GM12878 (cell line): ENCODE results near the gene KRT71. TPM values are rescaled to one million over a fixed set of nuclear protein-coding genes. Genes with fewer than 3 reads are reported as not detected.

ENCODE experiments used
- CHD1 ChIP-seq: IDR thresholded peaks from 2 replicates; pipeline ENCODE4 v1.6.1; 2012; ENCODE audit warnings: low read depth, low read length, improper control_type of control experiment
- EZH2 ChIP-seq: IDR thresholded peaks from 2 replicates; pipeline ENCODE4 v1.6.1; 2012; ENCODE audit warnings: low read depth, mild to moderate bottlenecking, control low read depth, inconsistent platforms, low read length, borderline replicate concordance; ENCODE audit not compliant: control insufficient read depth
- FOS ChIP-seq: IDR thresholded peaks from 3 replicates; pipeline ENCODE4 v1.6.1; 2011; ENCODE audit warnings: borderline replicate concordance; ENCODE audit not compliant: insufficient read length; ENCODE audit errors: extremely low read depth
- GABPA ChIP-seq: IDR thresholded peaks from 2 replicates; pipeline ENCODE4 v1.6.1; 2014; ENCODE audit warnings: antibody characterized with exemption, low read depth, mild to moderate bottlenecking, inconsistent platforms
- HCFC1 ChIP-seq: fragments of 150-350 bp; IDR thresholded peaks from 2 replicates; pipeline ENCODE4 v1.6.1; 2014; ENCODE audit warnings: low read length
- RELA ChIP-seq: fragments of 450-650 bp; IDR thresholded peaks from 2 replicates; pipeline ENCODE4 v1.8.0; 2014; ENCODE audit warnings: borderline replicate concordance; ENCODE audit not compliant: partially characterized antibody
- TCF7 ChIP-seq: IDR thresholded peaks from 2 replicates; pipeline ENCODE4 v1.6.1; 2014; ENCODE audit warnings: antibody characterized with exemption, borderline replicate concordance
- polyA plus RNA-seq, 11 experiments: library from polyadenylated mRNA; depleted of rRNA in 4 of 11; unstranded in 6 of 11; stranded (reverse) in 5 of 11; fragments of >200 nt; fragmentation: Nextera tagmentation in 4 of 11; fragmentation: Illumina TruSeq in 1 of 11; extraction: Ambion mirVana in 4 of 11; extraction: Trizol in 1 of 11; gene quantifications; 1 replicate in 1 of 11; 2 replicates in 10 of 11; pipeline versions ENCODE4 v1.2.1 to v1.2.3, GENCODE V29; 2011 to 2016; ENCODE audit warnings: inconsistent platforms in 2 of 11, missing spikeins in 2 of 11, low read depth in 1 of 11
- total RNA-seq, 4 experiments: library from RNA; depleted of rRNA in 3 of 4; stranded (reverse); fragments of >200 nt in 3 of 4; fragmentation: Illumina TruSeq in 1 of 4; extraction: Trizol in 1 of 4; gene quantifications; 2 replicates each; pipeline versions ENCODE4 v1.2.1 to v1.2.3, GENCODE V29; 2013 to 2021
- TF ChIP-seq, protein P1 (sequence below): IDR thresholded peaks from 2 replicates; pipeline ENCODE4 v1.6.1; 2012; ENCODE audit warnings: improper control_type of control experiment, low read depth, low read length; ENCODE audit not compliant: insufficient replicate concordance
- TF ChIP-seq, protein P2 (sequence below): IDR thresholded peaks from 2 replicates; pipeline ENCODE4 v1.6.1; 2011; ENCODE audit warnings: borderline replicate concordance, low read depth, mild to moderate bottlenecking, moderate library complexity, low read length; ENCODE audit not compliant: insufficient read depth, poor library complexity, severe bottlenecking
- TF ChIP-seq, protein P3 (sequence below): fragments of 450-650 bp; IDR thresholded peaks from 2 replicates; pipeline ENCODE4 v1.6.1; 2017; ENCODE audit warnings: low read depth, mild to moderate bottlenecking, moderate library complexity
- TF ChIP-seq, protein P4 (sequence below): fragments of 450-650 bp; IDR thresholded peaks from 2 replicates; pipeline ENCODE4 v1.6.1; 2017; ENCODE audit warnings: mild to moderate bottlenecking, moderate library complexity
- TF ChIP-seq, protein P5 (sequence below): fragments of 450-650 bp; formaldehyde crosslinking; IDR thresholded peaks from 2 replicates; pipeline ENCODE4 v1.4.0; 2020; ENCODE audit warnings: mild to moderate bottlenecking, moderate library complexity

Gene KRT71
- total and polyA plus RNA-seq, 10 of the 15 experiments (the other 5 are each of a cell fraction or from before 2014, with no cell fraction given) = not detected

DNA sequence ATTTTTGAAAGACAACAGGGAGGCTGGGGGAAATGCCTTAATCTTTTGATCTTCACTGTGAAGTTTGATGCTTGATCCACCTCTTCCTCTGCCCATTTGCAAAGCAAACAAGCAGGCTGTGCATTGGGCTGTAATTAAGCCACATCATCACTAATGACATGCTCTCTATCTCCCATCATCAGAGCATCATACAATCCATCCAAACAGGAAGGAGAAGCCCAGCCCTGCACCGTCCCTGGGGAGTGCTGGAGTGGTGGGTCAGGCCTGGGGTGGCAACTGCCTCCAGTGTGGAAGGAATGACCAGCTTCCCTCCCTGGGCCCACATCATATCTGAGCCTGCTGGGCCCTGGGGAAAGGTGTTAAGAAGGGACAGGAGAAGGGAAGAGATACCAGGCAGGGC, 27.6 kb upstream of the KRT71 start (continued):
- TF ChIP-seq, protein P1, sequence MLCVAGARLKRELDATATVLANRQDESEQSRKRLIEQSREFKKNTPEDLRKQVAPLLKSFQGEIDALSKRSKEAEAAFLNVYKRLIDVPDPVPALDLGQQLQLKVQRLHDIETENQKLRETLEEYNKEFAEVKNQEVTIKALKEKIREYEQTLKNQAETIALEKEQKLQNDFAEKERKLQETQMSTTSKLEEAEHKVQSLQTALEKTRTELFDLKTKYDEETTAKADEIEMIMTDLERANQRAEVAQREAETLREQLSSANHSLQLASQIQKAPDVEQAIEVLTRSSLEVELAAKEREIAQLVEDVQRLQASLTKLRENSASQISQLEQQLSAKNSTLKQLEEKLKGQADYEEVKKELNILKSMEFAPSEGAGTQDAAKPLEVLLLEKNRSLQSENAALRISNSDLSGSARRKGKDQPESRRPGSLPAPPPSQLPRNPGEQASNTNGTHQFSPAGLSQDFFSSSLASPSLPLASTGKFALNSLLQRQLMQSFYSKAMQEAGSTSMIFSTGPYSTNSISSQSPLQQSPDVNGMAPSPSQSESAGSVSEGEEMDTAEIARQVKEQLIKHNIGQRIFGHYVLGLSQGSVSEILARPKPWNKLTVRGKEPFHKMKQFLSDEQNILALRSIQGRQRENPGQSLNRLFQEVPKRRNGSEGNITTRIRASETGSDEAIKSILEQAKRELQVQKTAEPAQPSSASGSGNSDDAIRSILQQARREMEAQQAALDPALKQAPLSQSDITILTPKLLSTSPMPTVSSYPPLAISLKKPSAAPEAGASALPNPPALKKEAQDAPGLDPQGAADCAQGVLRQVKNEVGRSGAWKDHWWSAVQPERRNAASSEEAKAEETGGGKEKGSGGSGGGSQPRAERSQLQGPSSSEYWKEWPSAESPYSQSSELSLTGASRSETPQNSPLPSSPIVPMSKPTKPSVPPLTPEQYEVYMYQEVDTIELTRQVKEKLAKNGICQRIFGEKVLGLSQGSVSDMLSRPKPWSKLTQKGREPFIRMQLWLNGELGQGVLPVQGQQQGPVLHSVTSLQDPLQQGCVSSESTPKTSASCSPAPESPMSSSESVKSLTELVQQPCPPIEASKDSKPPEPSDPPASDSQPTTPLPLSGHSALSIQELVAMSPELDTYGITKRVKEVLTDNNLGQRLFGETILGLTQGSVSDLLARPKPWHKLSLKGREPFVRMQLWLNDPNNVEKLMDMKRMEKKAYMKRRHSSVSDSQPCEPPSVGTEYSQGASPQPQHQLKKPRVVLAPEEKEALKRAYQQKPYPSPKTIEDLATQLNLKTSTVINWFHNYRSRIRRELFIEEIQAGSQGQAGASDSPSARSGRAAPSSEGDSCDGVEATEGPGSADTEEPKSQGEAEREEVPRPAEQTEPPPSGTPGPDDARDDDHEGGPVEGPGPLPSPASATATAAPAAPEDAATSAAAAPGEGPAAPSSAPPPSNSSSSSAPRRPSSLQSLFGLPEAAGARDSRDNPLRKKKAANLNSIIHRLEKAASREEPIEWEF = no peak
- TF ChIP-seq TCF7 (no peak), HCFC1 (no peak), RELA (no peak), CHD1 (no peak), FOS (no peak), GABPA (no peak), EZH2 (no peak)
- TF ChIP-seq, protein P2, sequence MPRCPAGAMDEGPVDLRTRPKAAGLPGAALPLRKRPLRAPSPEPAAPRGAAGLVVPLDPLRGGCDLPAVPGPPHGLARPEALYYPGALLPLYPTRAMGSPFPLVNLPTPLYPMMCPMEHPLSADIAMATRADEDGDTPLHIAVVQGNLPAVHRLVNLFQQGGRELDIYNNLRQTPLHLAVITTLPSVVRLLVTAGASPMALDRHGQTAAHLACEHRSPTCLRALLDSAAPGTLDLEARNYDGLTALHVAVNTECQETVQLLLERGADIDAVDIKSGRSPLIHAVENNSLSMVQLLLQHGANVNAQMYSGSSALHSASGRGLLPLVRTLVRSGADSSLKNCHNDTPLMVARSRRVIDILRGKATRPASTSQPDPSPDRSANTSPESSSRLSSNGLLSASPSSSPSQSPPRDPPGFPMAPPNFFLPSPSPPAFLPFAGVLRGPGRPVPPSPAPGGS = no peak
- TF ChIP-seq, protein P3, sequence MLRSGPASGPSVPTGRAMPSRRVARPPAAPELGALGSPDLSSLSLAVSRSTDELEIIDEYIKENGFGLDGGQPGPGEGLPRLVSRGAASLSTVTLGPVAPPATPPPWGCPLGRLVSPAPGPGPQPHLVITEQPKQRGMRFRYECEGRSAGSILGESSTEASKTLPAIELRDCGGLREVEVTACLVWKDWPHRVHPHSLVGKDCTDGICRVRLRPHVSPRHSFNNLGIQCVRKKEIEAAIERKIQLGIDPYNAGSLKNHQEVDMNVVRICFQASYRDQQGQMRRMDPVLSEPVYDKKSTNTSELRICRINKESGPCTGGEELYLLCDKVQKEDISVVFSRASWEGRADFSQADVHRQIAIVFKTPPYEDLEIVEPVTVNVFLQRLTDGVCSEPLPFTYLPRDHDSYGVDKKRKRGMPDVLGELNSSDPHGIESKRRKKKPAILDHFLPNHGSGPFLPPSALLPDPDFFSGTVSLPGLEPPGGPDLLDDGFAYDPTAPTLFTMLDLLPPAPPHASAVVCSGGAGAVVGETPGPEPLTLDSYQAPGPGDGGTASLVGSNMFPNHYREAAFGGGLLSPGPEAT = no peak
- TF ChIP-seq, protein P4, sequence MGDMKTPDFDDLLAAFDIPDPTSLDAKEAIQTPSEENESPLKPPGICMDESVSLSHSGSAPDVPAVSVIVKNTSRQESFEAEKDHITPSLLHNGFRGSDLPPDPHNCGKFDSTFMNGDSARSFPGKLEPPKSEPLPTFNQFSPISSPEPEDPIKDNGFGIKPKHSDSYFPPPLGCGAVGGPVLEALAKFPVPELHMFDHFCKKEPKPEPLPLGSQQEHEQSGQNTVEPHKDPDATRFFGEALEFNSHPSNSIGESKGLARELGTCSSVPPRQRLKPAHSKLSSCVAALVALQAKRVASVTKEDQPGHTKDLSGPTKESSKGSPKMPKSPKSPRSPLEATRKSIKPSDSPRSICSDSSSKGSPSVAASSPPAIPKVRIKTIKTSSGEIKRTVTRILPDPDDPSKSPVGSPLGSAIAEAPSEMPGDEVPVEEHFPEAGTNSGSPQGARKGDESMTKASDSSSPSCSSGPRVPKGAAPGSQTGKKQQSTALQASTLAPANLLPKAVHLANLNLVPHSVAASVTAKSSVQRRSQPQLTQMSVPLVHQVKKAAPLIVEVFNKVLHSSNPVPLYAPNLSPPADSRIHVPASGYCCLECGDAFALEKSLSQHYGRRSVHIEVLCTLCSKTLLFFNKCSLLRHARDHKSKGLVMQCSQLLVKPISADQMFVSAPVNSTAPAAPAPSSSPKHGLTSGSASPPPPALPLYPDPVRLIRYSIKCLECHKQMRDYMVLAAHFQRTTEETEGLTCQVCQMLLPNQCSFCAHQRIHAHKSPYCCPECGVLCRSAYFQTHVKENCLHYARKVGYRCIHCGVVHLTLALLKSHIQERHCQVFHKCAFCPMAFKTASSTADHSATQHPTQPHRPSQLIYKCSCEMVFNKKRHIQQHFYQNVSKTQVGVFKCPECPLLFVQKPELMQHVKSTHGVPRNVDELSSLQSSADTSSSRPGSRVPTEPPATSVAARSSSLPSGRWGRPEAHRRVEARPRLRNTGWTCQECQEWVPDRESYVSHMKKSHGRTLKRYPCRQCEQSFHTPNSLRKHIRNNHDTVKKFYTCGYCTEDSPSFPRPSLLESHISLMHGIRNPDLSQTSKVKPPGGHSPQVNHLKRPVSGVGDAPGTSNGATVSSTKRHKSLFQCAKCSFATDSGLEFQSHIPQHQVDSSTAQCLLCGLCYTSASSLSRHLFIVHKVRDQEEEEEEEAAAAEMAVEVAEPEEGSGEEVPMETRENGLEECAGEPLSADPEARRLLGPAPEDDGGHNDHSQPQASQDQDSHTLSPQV = no peak
- TF ChIP-seq, protein P5, sequence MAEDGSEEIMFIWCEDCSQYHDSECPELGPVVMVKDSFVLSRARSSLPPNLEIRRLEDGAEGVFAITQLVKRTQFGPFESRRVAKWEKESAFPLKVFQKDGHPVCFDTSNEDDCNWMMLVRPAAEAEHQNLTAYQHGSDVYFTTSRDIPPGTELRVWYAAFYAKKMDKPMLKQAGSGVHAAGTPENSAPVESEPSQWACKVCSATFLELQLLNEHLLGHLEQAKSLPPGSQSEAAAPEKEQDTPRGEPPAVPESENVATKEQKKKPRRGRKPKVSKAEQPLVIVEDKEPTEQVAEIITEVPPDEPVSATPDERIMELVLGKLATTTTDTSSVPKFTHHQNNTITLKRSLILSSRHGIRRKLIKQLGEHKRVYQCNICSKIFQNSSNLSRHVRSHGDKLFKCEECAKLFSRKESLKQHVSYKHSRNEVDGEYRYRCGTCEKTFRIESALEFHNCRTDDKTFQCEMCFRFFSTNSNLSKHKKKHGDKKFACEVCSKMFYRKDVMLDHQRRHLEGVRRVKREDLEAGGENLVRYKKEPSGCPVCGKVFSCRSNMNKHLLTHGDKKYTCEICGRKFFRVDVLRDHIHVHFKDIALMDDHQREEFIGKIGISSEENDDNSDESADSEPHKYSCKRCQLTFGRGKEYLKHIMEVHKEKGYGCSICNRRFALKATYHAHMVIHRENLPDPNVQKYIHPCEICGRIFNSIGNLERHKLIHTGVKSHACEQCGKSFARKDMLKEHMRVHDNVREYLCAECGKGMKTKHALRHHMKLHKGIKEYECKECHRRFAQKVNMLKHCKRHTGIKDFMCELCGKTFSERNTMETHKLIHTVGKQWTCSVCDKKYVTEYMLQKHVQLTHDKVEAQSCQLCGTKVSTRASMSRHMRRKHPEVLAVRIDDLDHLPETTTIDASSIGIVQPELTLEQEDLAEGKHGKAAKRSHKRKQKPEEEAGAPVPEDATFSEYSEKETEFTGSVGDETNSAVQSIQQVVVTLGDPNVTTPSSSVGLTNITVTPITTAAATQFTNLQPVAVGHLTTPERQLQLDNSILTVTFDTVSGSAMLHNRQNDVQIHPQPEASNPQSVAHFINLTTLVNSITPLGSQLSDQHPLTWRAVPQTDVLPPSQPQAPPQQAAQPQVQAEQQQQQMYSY = no peak
